Measurements from ENCODE around the gene LHX3.

DNA sequence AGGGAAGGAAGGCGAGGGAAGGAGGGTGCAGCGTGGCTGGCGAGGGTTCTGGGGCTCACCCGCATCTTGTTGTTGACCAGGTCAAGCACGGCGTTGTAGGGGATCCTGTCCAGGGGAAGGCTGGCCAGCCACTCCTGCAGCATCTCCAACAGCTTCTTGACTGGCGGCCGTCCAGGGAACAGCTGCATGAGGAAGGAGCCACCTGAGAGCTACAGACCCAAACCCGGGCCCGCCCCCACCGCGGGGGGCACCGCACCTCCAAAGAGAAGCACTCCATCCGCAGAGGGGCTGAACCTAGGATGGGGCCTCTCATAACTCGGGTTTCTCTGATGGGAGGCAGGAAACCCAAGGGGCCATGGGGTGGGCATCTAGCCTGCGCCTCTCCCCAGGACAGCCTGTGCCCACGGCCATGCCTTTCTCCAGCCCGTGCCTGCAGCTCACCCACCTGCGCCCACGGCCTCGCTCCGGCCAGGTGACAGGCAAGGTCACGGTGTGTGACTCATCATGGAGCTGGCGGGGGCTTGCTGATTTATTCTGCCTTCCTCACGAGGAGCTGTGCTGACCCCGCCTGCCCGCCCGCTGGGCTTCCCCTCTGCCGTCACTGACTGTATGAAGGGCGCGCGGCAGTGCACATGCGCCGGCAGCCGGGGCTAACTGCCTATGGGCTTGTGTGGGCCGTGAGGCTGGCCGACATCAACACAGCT lies 11.8 kb upstream of the LHX3 start:
- TF ChIP-seq POLR2A (IDR thresholded peaks at IDR 0.05) (no peak), POLR2AphosphoS5 (IDR thresholded peaks at IDR 0.05) (no peak)
- TF ChIP-seq, protein P1, sequence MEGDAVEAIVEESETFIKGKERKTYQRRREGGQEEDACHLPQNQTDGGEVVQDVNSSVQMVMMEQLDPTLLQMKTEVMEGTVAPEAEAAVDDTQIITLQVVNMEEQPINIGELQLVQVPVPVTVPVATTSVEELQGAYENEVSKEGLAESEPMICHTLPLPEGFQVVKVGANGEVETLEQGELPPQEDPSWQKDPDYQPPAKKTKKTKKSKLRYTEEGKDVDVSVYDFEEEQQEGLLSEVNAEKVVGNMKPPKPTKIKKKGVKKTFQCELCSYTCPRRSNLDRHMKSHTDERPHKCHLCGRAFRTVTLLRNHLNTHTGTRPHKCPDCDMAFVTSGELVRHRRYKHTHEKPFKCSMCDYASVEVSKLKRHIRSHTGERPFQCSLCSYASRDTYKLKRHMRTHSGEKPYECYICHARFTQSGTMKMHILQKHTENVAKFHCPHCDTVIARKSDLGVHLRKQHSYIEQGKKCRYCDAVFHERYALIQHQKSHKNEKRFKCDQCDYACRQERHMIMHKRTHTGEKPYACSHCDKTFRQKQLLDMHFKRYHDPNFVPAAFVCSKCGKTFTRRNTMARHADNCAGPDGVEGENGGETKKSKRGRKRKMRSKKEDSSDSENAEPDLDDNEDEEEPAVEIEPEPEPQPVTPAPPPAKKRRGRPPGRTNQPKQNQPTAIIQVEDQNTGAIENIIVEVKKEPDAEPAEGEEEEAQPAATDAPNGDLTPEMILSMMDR (IDR thresholded peaks at IDR 0.05) = no peak

Data from breast epithelium (tissue), 3 donors.